Gastrocnemius medialis (tissue), 4 donors: ENCODE results near the gene THEM5.

Experiments used
- POLR2A ChIP-seq, 2 donors: fragments of 450-650 bp; IDR thresholded peaks; one replicate each; pipeline ENCODE4 v1.6.1; 2017; ENCODE audit warnings: antibody characterized with exemption in 2 of 2, mild to moderate bottlenecking in 2 of 2, moderate library complexity in 2 of 2
- TF ChIP-seq, protein P1 (sequence below), 5 experiments: fragments of 450-650 bp in 3 of 5; fragments of 200-600 bp in 2 of 5; sonication (generic) in 2 of 5; IDR thresholded peaks in 4 of 5; conservative IDR thresholded peaks in 1 of 5; 1 replicate in 4 of 5; 2 replicates in 1 of 5; pipeline ENCODE4 v1.5.1; 2016 to 2019; ENCODE audit warnings: antibody characterized with exemption in 5 of 5, mild to moderate bottlenecking in 3 of 5, moderate library complexity in 3 of 5

DNA sequence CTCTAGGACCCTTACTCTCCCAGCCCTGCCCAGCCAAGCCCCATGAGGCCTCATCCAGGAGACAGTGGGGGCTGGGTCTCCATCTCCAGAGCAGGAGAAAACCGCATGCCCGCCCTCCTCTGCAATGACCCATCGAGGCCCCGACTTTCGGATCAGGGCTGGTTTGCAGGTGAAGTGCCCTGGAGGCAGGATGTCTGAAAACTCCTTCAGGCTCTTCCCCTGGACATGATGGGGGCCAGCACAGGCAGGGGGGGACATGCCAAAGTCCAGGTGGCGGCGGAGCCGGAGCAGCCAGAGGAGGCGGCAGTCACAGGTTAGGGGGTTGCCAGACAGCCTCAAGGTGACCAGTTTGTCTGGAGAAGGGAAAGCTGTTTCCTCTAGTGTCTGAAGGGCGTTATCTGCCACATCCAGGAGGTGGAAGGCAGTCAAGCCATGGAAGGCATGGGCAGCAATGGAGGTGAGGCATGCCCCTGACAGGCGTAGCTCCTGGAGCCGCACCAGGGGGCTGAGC lies 52.1 kb downstream of the THEM5 start:
- TF ChIP-seq, protein P1, sequence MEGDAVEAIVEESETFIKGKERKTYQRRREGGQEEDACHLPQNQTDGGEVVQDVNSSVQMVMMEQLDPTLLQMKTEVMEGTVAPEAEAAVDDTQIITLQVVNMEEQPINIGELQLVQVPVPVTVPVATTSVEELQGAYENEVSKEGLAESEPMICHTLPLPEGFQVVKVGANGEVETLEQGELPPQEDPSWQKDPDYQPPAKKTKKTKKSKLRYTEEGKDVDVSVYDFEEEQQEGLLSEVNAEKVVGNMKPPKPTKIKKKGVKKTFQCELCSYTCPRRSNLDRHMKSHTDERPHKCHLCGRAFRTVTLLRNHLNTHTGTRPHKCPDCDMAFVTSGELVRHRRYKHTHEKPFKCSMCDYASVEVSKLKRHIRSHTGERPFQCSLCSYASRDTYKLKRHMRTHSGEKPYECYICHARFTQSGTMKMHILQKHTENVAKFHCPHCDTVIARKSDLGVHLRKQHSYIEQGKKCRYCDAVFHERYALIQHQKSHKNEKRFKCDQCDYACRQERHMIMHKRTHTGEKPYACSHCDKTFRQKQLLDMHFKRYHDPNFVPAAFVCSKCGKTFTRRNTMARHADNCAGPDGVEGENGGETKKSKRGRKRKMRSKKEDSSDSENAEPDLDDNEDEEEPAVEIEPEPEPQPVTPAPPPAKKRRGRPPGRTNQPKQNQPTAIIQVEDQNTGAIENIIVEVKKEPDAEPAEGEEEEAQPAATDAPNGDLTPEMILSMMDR (IDR thresholded peaks at IDR 0.05 in 4 of 5, conservative IDR thresholded peaks at IDR 0.05 in 1 of 5): no peak
- TF ChIP-seq POLR2A (IDR thresholded peaks at IDR 0.05): no peak
